ENCODE results near the gene MAP3K20. TPM values are rescaled to one million over a fixed set of nuclear protein-coding genes. Genes with fewer than 3 reads are reported as not detected.
A peak's percentile ranks its signal among the peaks of the same experiment; 100 is the strongest.
"Not testable (repeated sequence)": the region's sequence is repeated elsewhere in the genome, so short reads cannot be mapped to it uniquely, and the experiment has no call there.

MAP3K20 gene
- total and polyA plus RNA-seq, 2 of the 8 experiments (the other 6 are each of a cell fraction or from before 2014, with no cell fraction given): 3.1 to 11.1 TPM

- H3K4me2 ChIP-seq (ENCODE audit: insufficient read depth in 1 of 2, low read depth in 2 of 2, low read length in 2 of 2); H3K79me1 ChIP-seq (ENCODE audit: low read depth, low read length); H3K9ac ChIP-seq (replicated peaks in 1 of 4; ENCODE audit: extremely low read depth in 1 of 4, low read depth in 3 of 4, low read length in 3 of 4); H4K91ac ChIP-seq (replicated peaks; ENCODE audit: insufficient read length, low read length); H3K56ac ChIP-seq (replicated peaks; ENCODE audit: insufficient read length, low read depth, low read length); H4K5ac ChIP-seq (ENCODE audit: insufficient read length, low read depth, low read length); H3K14ac ChIP-seq (ENCODE audit: insufficient read length); H2BK12ac ChIP-seq (ENCODE audit: low read depth, low read length); H3K79me2 ChIP-seq (ENCODE audit: control insufficient read depth in 1 of 2, insufficient read depth in 2 of 2, low read length in 2 of 2); H3K36me3 ChIP-seq (ENCODE audit: control insufficient read depth in 2 of 4, insufficient read depth in 4 of 4, low read length in 3 of 4); H2BK20ac ChIP-seq (ENCODE audit: low read length); H3K4me1 ChIP-seq (replicated peaks in 1 of 4; ENCODE audit: control insufficient read depth in 3 of 4, insufficient read depth in 4 of 4, low read length in 3 of 4); H3K9me3 ChIP-seq (ENCODE audit: insufficient read depth in 2 of 2, low read depth in 1 of 2, low read length in 1 of 2); H2BK5ac ChIP-seq (ENCODE audit: low read depth, low read length); H3K4ac ChIP-seq (replicated peaks; ENCODE audit: insufficient read length, low read depth, low read length); H3K23me2 ChIP-seq (ENCODE audit: low read depth, low read length); H4K8ac ChIP-seq (ENCODE audit: extremely low read depth, insufficient read depth, low read length); H3K18ac ChIP-seq (ENCODE audit: extremely low read depth, low read length); DNase-seq (ENCODE audit: low read depth in 1 of 2, low spot score in 2 of 2); H2BK120ac ChIP-seq (replicated peaks; ENCODE audit: low read depth, low read length); H2AK5ac ChIP-seq (ENCODE audit: low read depth, low read length); H4K20me1 ChIP-seq (replicated peaks in 1 of 2; ENCODE audit: control insufficient read depth in 1 of 2, insufficient read depth in 2 of 2, low read length in 2 of 2); H3K4me3 ChIP-seq (ENCODE audit: extremely low read depth in 1 of 4, insufficient read depth in 2 of 4, low read depth in 3 of 4, low read length in 4 of 4); H3K27me3 ChIP-seq (replicated peaks in 1 of 4; ENCODE audit: control insufficient read depth in 3 of 4, extremely low read depth in 1 of 4, insufficient read depth in 3 of 4, low read length in 3 of 4); POLR2A ChIA-PET (ENCODE audit: partially characterized antibody); H3K27ac ChIP-seq (ENCODE audit: low read depth, low read length); FAIRE-seq; H3K23ac ChIP-seq (ENCODE audit: insufficient read length); H2AFZ ChIP-seq (ENCODE audit: low read length); H2BK15ac ChIP-seq (ENCODE audit: low read length): not testable (repeated sequence)
- CTCF ChIA-PET (ENCODE audit: partially characterized antibody): interaction anchor here (0.6 to 1.5 kb wide), 5 partner anchors 11 to 235 kb away, joined by 3 to 6 read pairs (median 4); no protein-coding TSS in a partner anchor
- WGBS, 2 experiments (ENCODE audit: extremely low coverage in 1 of 2, insufficient coverage in 1 of 2, insufficient read length in 1 of 2, insufficient replicate concordance in 2 of 2, low coverage in 1 of 2, low lambda C conversion rate in 2 of 2, missing lambda C conversion rate in 1 of 2): 84% methylated on average over 1 of the region's 1 CpG; no CpG with 5 or more reads in 1 of the 2 experiments
- TF ChIP-seq KDM1A (IDR thresholded peaks at IDR 0.05; ENCODE audit: borderline replicate concordance, low read length): peak; percentile 49; the same call in 1 of the 2 replicates
Measured at GRCh38 chr2:173163357-173163756, 87.7 kb downstream of the MAP3K20 start.

All from H1 (cell line).